ENCODE measurements around the gene ATP23. TPM values are rescaled to one million over a fixed set of nuclear protein-coding genes. Genes with fewer than 3 reads are reported as not detected.

The ATP23 gene
- polyA plus RNA-seq, 1 donor (not counting 4 experiments of a cell fraction or from before 2014, with no cell fraction given), result 12.2 TPM

- H3K9me3 ChIP-seq (ENCODE audit: control insufficient read depth, low read depth, low read length), result no peaks in the 10 kb centered on the region
- no peak overlapping the region for H2AFZ ChIP-seq (ENCODE audit: control insufficient read depth, low read length)
- H4K20me1 ChIP-seq (ENCODE audit: control insufficient read depth, extremely low read depth, insufficient read depth, low read length), result no peaks in the 10 kb centered on the region
- no peaks in the 10 kb centered on the region for H3K27me3 ChIP-seq (ENCODE audit: control insufficient read depth, extremely low read depth, insufficient read depth, low read length)
- no peak for FAIRE-seq
- no peak overlapping the region for H3K27ac ChIP-seq (ENCODE audit: control insufficient read depth, insufficient read depth, low read length)
- dilution Hi-C loops (cut with MboI; ENCODE audit: extremely low pct_ligation_motif_present, low sequenced_read_pairs), result no loop called here
- no peak for TF ChIP-seq CTCF (optimal IDR thresholded peaks at IDR 0.05 in 1 of 3, IDR thresholded peaks at IDR 0.05 in 1 of 3, conservative IDR thresholded peaks at IDR 0.05 in 1 of 3; ENCODE audit: extremely low read depth in 1 of 3, insufficient read depth in 2 of 3, low read length in 3 of 3)
- no peaks in the 10 kb centered on the region for H3K4me1 ChIP-seq (ENCODE audit: control insufficient read depth, extremely low read depth, insufficient read depth, low read length)
- H3K79me2 ChIP-seq (ENCODE audit: control insufficient read depth, insufficient read depth, low read length), result no peaks in the 10 kb centered on the region
- H3K4me3 ChIP-seq (ENCODE audit: control insufficient read depth in 2 of 3, extremely low read depth in 1 of 3, insufficient read depth in 2 of 3, low read depth in 1 of 3, low read length in 3 of 3), result no peak overlapping the region
- H3K9me1 ChIP-seq (ENCODE audit: control insufficient read depth, extremely low read depth, insufficient read depth, low read length), result no peaks in the 10 kb centered on the region
- DNase-seq (ENCODE audit: low read depth, low spot score), result no peak
- H3K4me2 ChIP-seq (ENCODE audit: control insufficient read depth, extremely low read depth, insufficient read depth, low read depth, low read length), result no peak overlapping the region
- no peak overlapping the region for H3K9ac ChIP-seq (ENCODE audit: control insufficient read depth, extremely low read depth, insufficient read depth, low read length)
- no peaks in the 10 kb centered on the region for H3K36me3 ChIP-seq (ENCODE audit: control insufficient read depth in 2 of 2, extremely low read depth in 1 of 2, insufficient read depth in 2 of 2, low read length in 2 of 2)
These were observed 42.6 kb downstream of the ATP23 start for GRCh38 chr12:57983858-57984505.

- FAIRE-seq (no peak), DNase-seq (ENCODE audit: low read depth, low spot score) (no peak)
- Histone ChIP-seq H3K9me1 (ENCODE audit: control insufficient read depth, extremely low read depth, insufficient read depth, low read length) (no peaks in the 10 kb centered on the region), H3K4me1 (ENCODE audit: control insufficient read depth, extremely low read depth, insufficient read depth, low read length) (no peaks in the 10 kb centered on the region), H3K4me2 (ENCODE audit: control insufficient read depth, extremely low read depth, insufficient read depth, low read depth, low read length) (no peak overlapping the region), H2AFZ (ENCODE audit: control insufficient read depth, low read length) (no peak overlapping the region), H3K27me3 (ENCODE audit: control insufficient read depth, extremely low read depth, insufficient read depth, low read length) (no peaks in the 10 kb centered on the region), H3K9ac (ENCODE audit: control insufficient read depth, extremely low read depth, insufficient read depth, low read length) (no peak overlapping the region), H4K20me1 (ENCODE audit: control insufficient read depth, extremely low read depth, insufficient read depth, low read length) (no peaks in the 10 kb centered on the region), H3K9me3 (ENCODE audit: control insufficient read depth, low read depth, low read length) (no peaks in the 10 kb centered on the region), H3K79me2 (ENCODE audit: control insufficient read depth, insufficient read depth, low read length) (no peaks in the 10 kb centered on the region), H3K36me3 (ENCODE audit: control insufficient read depth in 2 of 2, extremely low read depth in 1 of 2, insufficient read depth in 2 of 2, low read length in 2 of 2) (no peaks in the 10 kb centered on the region), H3K27ac (ENCODE audit: control insufficient read depth, insufficient read depth, low read length) (no peak overlapping the region), H3K4me3 (ENCODE audit: control insufficient read depth in 2 of 3, extremely low read depth in 1 of 3, insufficient read depth in 2 of 3, low read depth in 1 of 3, low read length in 3 of 3) (no peak overlapping the region)
- dilution Hi-C loops (cut with MboI; ENCODE audit: extremely low pct_ligation_motif_present, low sequenced_read_pairs), result no loop called here
- TF ChIP-seq CTCF (optimal IDR thresholded peaks at IDR 0.05 in 1 of 3, IDR thresholded peaks at IDR 0.05 in 1 of 3, conservative IDR thresholded peaks at IDR 0.05 in 1 of 3; ENCODE audit: extremely low read depth in 1 of 3, insufficient read depth in 2 of 3, low read length in 3 of 3), result no peak
- no peak for TF ChIP-seq EZH2 (IDR thresholded peaks at IDR 0.05; ENCODE audit: low read length)
These were observed 43.3 kb downstream of the ATP23 start for GRCh38 chr12:57984629-57985151.

Measured in keratinocyte (primary cell).